ENCODE results near the gene PAIP2.

DNA sequence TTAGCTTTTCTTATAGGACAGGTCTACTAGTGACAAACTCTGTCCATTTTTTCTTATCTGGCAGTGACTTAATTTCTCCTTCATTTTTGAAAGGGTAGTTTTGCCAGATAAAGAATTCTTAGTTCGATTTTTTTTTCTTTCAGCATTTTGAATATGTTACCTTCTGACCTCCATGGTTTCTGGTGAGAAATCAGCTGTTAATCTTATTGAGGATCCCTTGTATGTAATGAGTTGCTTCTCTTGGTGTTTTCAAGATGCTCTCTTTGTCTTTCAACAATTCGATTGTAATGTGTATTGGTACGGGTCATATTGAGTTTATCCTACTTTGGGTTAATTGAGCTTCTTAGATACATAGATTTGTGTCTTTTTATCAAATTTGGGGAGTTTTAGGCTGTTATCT is 12.5 kb downstream of the PAIP2 start:
- TF ChIP-seq, protein P1, sequence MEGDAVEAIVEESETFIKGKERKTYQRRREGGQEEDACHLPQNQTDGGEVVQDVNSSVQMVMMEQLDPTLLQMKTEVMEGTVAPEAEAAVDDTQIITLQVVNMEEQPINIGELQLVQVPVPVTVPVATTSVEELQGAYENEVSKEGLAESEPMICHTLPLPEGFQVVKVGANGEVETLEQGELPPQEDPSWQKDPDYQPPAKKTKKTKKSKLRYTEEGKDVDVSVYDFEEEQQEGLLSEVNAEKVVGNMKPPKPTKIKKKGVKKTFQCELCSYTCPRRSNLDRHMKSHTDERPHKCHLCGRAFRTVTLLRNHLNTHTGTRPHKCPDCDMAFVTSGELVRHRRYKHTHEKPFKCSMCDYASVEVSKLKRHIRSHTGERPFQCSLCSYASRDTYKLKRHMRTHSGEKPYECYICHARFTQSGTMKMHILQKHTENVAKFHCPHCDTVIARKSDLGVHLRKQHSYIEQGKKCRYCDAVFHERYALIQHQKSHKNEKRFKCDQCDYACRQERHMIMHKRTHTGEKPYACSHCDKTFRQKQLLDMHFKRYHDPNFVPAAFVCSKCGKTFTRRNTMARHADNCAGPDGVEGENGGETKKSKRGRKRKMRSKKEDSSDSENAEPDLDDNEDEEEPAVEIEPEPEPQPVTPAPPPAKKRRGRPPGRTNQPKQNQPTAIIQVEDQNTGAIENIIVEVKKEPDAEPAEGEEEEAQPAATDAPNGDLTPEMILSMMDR (IDR thresholded peaks at IDR 0.05): no peak
- TF ChIP-seq POLR2A (IDR thresholded peaks at IDR 0.05) (no peak), EP300 (IDR thresholded peaks at IDR 0.05) (no peak)
